GM19043 (cell line): ENCODE results near the gene SPRR5.

ENCODE experiments used
- ATAC-seq: cut with Tn5 transposase; IDR thresholded peaks from one replicate; pipeline ENCODE4 v1.9.1; 2021; ENCODE audit warnings: low read depth; ENCODE audit not compliant: unreplicated experiment

Gene SPRR5

GRCh38 chr1:152942161-152942560 is 4.8 kb upstream of the SPRR5 start:
- ATAC-seq: no peak

- ATAC-seq: no peak
These were observed 758 bp upstream of the SPRR5 start for GRCh38 chr1:152946248-152946647.

GRCh38 chr1:152951711-152952110 is 4.7 kb downstream of the SPRR5 start:
- no peak for ATAC-seq

GRCh38 chr1:152953761-152954160 is 6.8 kb downstream of the SPRR5 start:
- no peak for ATAC-seq

- no peak for ATAC-seq
These were observed 7.4 kb downstream of the SPRR5 start for GRCh38 chr1:152954436-152954835.

- ATAC-seq: no peak
These were observed 10.6 kb downstream of the SPRR5 start for GRCh38 chr1:152957561-152957960.

GRCh38 chr1:152959273-152959672 is 12.3 kb downstream of the SPRR5 start:
- no peak for ATAC-seq

- no peak for ATAC-seq
These were observed 12.9 kb downstream of the SPRR5 start for GRCh38 chr1:152959801-152960451.

- no peak for ATAC-seq
These were observed 13.5 kb downstream of the SPRR5 start for GRCh38 chr1:152960452-152961044.

GRCh38 chr1:152961226-152961891 is 14.4 kb downstream of the SPRR5 start:
- ATAC-seq: no peak

GRCh38 chr1:152962876-152963415 is 15.9 kb downstream of the SPRR5 start:
- ATAC-seq: no peak

- ATAC-seq: no peak
These were observed 17.5 kb downstream of the SPRR5 start for GRCh38 chr1:152964536-152964935.

- ATAC-seq: no peak
These were observed 18.8 kb downstream of the SPRR5 start for GRCh38 chr1:152965853-152966252.

GRCh38 chr1:152967201-152967600 is 20.2 kb downstream of the SPRR5 start:
- ATAC-seq: no peak

GRCh38 chr1:152968248-152968647 is 21.2 kb downstream of the SPRR5 start:
- ATAC-seq: peak; percentile 68

- ATAC-seq: no peak
These were observed 22.0 kb downstream of the SPRR5 start for GRCh38 chr1:152969036-152969435.

- ATAC-seq: no peak
These were observed 23.5 kb downstream of the SPRR5 start, which contains the start of gene SPRR4 for GRCh38 chr1:152970495-152970894. Gene SPRR4, plus strand, starts transcription at chr1:152970648. Its CDS starts 1,243 bp downstream, at chr1:152971891.

GRCh38 chr1:152972196-152972886 is 25.3 kb downstream of the SPRR5 start:
- ATAC-seq: no peak

- no peak for ATAC-seq
These were observed 29.7 kb downstream of the SPRR5 start for GRCh38 chr1:152976688-152977087.

- no peak for ATAC-seq
These were observed 30.6 kb downstream of the SPRR5 start for GRCh38 chr1:152977614-152978013.

GRCh38 chr1:152980676-152981075 is 33.7 kb downstream of the SPRR5 start:
- ATAC-seq: no peak
